ENCODE data around the gene ZNF326.

DNA sequence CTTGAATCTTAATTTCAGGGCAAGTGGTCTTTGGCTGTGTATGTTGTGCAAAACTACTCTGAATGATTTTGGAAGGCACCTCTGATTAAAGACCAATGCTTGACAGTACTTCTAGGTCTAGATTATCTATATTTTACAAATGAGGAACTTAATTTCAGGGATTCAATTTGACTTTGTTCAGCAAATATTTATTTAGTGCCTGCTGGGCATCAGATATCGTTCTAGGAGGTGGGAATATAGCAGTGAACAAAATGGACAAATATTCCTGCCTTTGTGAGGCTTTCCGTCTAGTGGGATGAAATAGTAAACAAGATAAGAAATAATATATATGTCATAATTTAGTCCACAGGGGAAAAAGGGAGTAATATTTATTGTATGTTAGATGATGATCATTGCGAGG is 4.7 kb downstream of the ZNF326 start:
- TF ChIP-seq POLR2A (IDR thresholded peaks at IDR 0.05; ENCODE audit: low read depth) (no peak), EP300 (IDR thresholded peaks at IDR 0.05) (no peak)
- TF ChIP-seq, protein P1, sequence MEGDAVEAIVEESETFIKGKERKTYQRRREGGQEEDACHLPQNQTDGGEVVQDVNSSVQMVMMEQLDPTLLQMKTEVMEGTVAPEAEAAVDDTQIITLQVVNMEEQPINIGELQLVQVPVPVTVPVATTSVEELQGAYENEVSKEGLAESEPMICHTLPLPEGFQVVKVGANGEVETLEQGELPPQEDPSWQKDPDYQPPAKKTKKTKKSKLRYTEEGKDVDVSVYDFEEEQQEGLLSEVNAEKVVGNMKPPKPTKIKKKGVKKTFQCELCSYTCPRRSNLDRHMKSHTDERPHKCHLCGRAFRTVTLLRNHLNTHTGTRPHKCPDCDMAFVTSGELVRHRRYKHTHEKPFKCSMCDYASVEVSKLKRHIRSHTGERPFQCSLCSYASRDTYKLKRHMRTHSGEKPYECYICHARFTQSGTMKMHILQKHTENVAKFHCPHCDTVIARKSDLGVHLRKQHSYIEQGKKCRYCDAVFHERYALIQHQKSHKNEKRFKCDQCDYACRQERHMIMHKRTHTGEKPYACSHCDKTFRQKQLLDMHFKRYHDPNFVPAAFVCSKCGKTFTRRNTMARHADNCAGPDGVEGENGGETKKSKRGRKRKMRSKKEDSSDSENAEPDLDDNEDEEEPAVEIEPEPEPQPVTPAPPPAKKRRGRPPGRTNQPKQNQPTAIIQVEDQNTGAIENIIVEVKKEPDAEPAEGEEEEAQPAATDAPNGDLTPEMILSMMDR (IDR thresholded peaks at IDR 0.05), result no peak
